HepG2 (cell line): ENCODE results near the gene ETF1. TPM values are rescaled to one million over a fixed set of nuclear protein-coding genes. Genes with fewer than 3 reads are reported as not detected.
A peak's percentile ranks its signal among the peaks of the same experiment; 100 is the strongest.

Experiments
- ARNT ChIP-seq: fragments of 450-650 bp; IDR thresholded peaks from 2 replicates; pipeline ENCODE4 v1.6.1; 2017
- ELF3 ChIP-seq: IDR thresholded peaks from 2 replicates; pipeline ENCODE4 v1.6.1; 2016; ENCODE audit warnings: missing genetic modification reagents, missing compliant biosample characterization
- FOXK2 ChIP-seq: fragments of 450-650 bp; IDR thresholded peaks from 2 replicates; pipeline ENCODE4 v1.6.1; 2016
- HMG20B ChIP-seq: conservative IDR thresholded peaks from 2 replicates; pipeline ENCODE4 v1.6.1; 2016; ENCODE audit warnings: missing genetic modification reagents, missing compliant biosample characterization
- HNF4G ChIP-seq, 2 experiments: sonication (generic) in 1 of 2; formaldehyde crosslinking in 1 of 2; IDR thresholded peaks; 2 replicates each; pipeline versions ENCODE4 v1.4.0 to v1.6.1; 2011 to 2020; ENCODE audit warnings: borderline replicate concordance in 2 of 2, low read depth in 2 of 2, mild to moderate bottlenecking in 2 of 2, low read length in 1 of 2, missing genetic modification reagents in 1 of 2, moderate library complexity in 1 of 2
- HNRNPUL1 ChIP-seq: fragments of 200-400 bp; formaldehyde crosslinking; IDR thresholded peaks from 2 replicates; pipeline ENCODE4 v1.6.1; 2017; ENCODE audit warnings: low read depth, mild to moderate bottlenecking, low read length, moderate library complexity
- HOXA9 ChIP-seq: sonication (generic); formaldehyde crosslinking; IDR thresholded peaks from 2 replicates; pipeline ENCODE4 v1.8.1; 2022; ENCODE audit warnings: missing genetic modification reagents, mild to moderate bottlenecking, moderate library complexity, borderline replicate concordance
- JUNB ChIP-seq: sonication (generic); formaldehyde crosslinking; IDR thresholded peaks from 2 replicates; pipeline ENCODE4 v1.8.0; 2022; ENCODE audit warnings: missing genetic modification reagents, mild to moderate bottlenecking, borderline replicate concordance
- KAT7 ChIP-seq: IDR thresholded peaks from 2 replicates; pipeline ENCODE4 v1.6.1; 2018; ENCODE audit warnings: borderline replicate concordance, missing compliant biosample characterization
- MED1 ChIP-seq: sonication (generic); formaldehyde crosslinking; IDR thresholded peaks from 2 replicates; pipeline ENCODE4 v1.4.0; 2020; ENCODE audit warnings: missing genetic modification reagents
- MIXL1 ChIP-seq: IDR thresholded peaks from 2 replicates; pipeline ENCODE4 v1.6.1; 2016
- MTF2 ChIP-seq: sonication (generic); formaldehyde crosslinking; IDR thresholded peaks from 2 replicates; pipeline ENCODE4 v1.5.0; 2020; ENCODE audit warnings: missing genetic modification reagents, borderline replicate concordance
- NFKB2 ChIP-seq: sonication (generic); formaldehyde crosslinking; IDR thresholded peaks from 2 replicates; pipeline ENCODE4 v1.4.0; 2020; ENCODE audit warnings: missing genetic modification reagents, borderline replicate concordance
- PHB2 ChIP-seq: fragments of 450-650 bp; IDR thresholded peaks from 2 replicates; pipeline ENCODE4 v1.6.1; 2018; ENCODE audit not compliant: partially characterized antibody
- RFXAP ChIP-seq: sonication (generic); formaldehyde crosslinking; IDR thresholded peaks from 2 replicates; pipeline ENCODE4 v1.4.0; 2020; ENCODE audit warnings: missing genetic modification reagents, borderline replicate concordance
- RNF2 ChIP-seq: fragments of 450-650 bp; conservative IDR thresholded peaks from 2 replicates; pipeline ENCODE4 v1.6.1; 2016; ENCODE audit warnings: low read depth
- TEAD3 ChIP-seq: optimal IDR thresholded peaks from 2 replicates; pipeline ENCODE3; 2016; ENCODE audit warnings: borderline replicate concordance
- ZNF577 ChIP-seq: sonication (generic); formaldehyde crosslinking; IDR thresholded peaks from 2 replicates; pipeline ENCODE4 v1.4.0; 2020; ENCODE audit warnings: mild to moderate bottlenecking, low read depth, missing genetic modification reagents, borderline replicate concordance
- ZNF652 ChIP-seq: IDR thresholded peaks from 2 replicates; pipeline ENCODE4 v1.6.1; 2016; ENCODE audit warnings: low read depth, borderline replicate concordance
- ZSCAN12 ChIP-seq: sonication (generic); formaldehyde crosslinking; IDR thresholded peaks from 2 replicates; pipeline ENCODE4 v1.9.0; 2021; ENCODE audit warnings: mild to moderate bottlenecking, missing genetic modification reagents
- polyA plus RNA-seq, 8 experiments: library from polyadenylated mRNA; depleted of rRNA in 3 of 8; stranded (reverse) in 7 of 8; unstranded in 1 of 8; fragments of >200 nt; fragmentation: Illumina TruSeq in 4 of 8; extraction: Trizol in 4 of 8; gene quantifications; 2 replicates each; pipeline versions ENCODE4 v1.2.1 to v1.2.3, GENCODE V29; 2011 to 2016; ENCODE audit warnings: low read depth in 4 of 8, missing spikeins in 1 of 8, mixed read lengths in 1 of 8; ENCODE audit not compliant: insufficient read depth in 1 of 8
- total RNA-seq, 5 experiments: library from RNA; depleted of rRNA; stranded (reverse); fragments of >200 nt; fragmentation: Illumina TruSeq; extraction: Trizol; gene quantifications; 2 replicates each; pipeline ENCODE4 v1.2.3, GENCODE V29; 2016; ENCODE audit warnings: low read depth in 1 of 5
- TF ChIP-seq, protein P1 (sequence below): sonication (generic); formaldehyde crosslinking; IDR thresholded peaks from 2 replicates; pipeline ENCODE4 v1.5.0; 2020; ENCODE audit warnings: missing genetic modification reagents, mild to moderate bottlenecking, borderline replicate concordance
- TF ChIP-seq, protein P2 (sequence below): IDR thresholded peaks from 2 replicates; pipeline ENCODE4 v1.6.1; 2018; ENCODE audit warnings: missing genetic modification reagents, mild to moderate bottlenecking, missing compliant biosample characterization
- TF ChIP-seq, protein P3 (sequence below): sonication (generic); formaldehyde crosslinking; IDR thresholded peaks from 2 replicates; pipeline ENCODE4 v1.4.0; 2020; ENCODE audit warnings: missing genetic modification reagents
- TF ChIP-seq, protein P4 (sequence below): sonication (generic); formaldehyde crosslinking; IDR thresholded peaks from 2 replicates; pipeline ENCODE4 v1.5.0; 2020; ENCODE audit warnings: mild to moderate bottlenecking, low read depth, missing genetic modification reagents, borderline replicate concordance
- TF ChIP-seq, protein P5 (sequence below): sonication (generic); formaldehyde crosslinking; IDR thresholded peaks from 2 replicates; pipeline ENCODE4 v1.8.0; 2022; ENCODE audit warnings: mild to moderate bottlenecking, missing genetic modification reagents, moderate library complexity

The ETF1 gene
- total and polyA plus RNA-seq, 2 of the 13 experiments (the other 11 are each of a cell fraction or from before 2014, with no cell fraction given) = 52.1 to 184 TPM

DNA sequence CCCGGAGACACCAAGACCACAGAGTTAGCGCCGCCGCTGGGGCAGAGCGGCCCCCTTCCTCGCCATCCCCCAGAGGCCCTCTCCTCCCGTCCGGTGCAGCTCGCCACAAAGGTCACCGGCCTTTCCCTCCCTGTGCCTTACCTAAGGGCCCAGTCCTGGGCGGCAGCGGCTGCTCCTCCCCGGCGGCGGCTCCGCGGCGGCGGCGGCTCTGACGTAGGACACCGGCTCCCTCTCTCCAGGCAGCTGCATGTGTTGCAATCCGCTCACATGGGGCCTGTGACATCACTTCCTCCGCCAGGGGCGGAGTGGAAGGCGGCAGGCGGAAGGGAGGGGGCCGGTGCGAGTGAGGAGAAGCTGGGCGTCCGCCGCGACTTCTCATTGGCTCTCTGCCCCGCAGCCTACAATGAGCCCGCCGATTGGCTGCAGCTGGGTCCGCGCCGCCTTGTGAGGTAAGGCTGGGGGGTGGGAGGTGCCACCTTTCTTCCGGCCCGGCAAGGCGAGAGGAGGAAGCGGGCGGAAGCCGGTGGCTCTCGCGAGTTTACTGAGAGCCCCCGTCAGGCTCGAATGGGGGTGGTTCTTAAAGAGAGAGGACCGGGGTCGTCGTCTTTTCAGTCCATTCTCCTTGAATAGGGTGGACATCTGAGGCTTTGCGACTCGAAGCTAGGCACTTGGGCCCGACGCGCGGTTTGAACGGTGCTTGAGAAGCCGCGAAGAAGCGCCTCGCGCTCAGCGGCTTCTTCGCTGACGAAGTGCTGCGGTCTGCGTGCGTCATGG is at the start of gene ETF1 (continued):
- TF ChIP-seq, protein P1, sequence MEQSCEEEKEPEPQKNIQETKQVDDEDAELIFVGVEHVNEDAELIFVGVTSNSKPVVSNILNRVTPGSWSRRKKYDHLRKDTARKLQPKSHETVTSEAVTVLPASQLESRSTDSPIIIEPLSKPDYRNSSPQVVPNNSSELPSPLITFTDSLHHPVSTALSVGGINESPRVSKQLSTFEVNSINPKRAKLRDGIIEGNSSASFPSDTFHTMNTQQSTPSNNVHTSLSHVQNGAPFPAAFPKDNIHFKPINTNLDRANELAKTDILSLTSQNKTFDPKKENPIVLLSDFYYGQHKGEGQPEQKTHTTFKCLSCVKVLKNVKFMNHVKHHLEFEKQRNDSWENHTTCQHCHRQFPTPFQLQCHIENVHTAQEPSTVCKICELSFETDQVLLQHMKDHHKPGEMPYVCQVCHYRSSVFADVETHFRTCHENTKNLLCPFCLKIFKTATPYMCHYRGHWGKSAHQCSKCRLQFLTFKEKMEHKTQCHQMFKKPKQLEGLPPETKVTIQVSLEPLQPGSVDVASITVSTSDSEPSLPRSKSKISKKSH (CRISPR knock-in tag) = peak; percentile 73
- TF ChIP-seq ZSCAN12 (0 out of 2 replicates have a peak, but pooled peaks have one; percentile 46), RNF2 (no peak), ARNT (no peak), MIXL1 (peak; percentile 54; the same call in 1 of the 2 replicates), HNF4G (IDR thresholded peaks at IDR 0.05; ENCODE audit: borderline replicate concordance, low read depth, low read length) (no peak), HNF4G (CRISPR knock-in tag; IDR thresholded peaks at IDR 0.05; ENCODE audit: borderline replicate concordance, low read depth) (0 out of 2 replicates have a peak, but pooled peaks have one; percentile 50), HOXA9 (CRISPR knock-in tag) (no peak; the same call in 1 of the 2 replicates), HNRNPUL1 (no peak), TEAD3 (CRISPR knock-in tag) (peak; percentile 11), JUNB (CRISPR knock-in tag) (no peak), ELF3 (peak; percentile 70; the same call in 1 of the 2 replicates), NFKB2 (CRISPR knock-in tag) (0 out of 2 replicates have a peak, but pooled peaks have one; percentile 62), ZNF577 (0 out of 2 replicates have a peak, but pooled peaks have one; percentile 72), MTF2 (CRISPR knock-in tag) (no peak), ZNF652 (no peak), RFXAP (CRISPR knock-in tag) (peak; percentile 49; the same call in 1 of the 2 replicates), FOXK2 (no peak), MED1 (CRISPR knock-in tag) (peak; percentile 51; the same call in 1 of the 2 replicates), HMG20B (CRISPR knock-in tag) (no peak), PHB2 (no peak), KAT7 (CRISPR knock-in tag) (peak; percentile 88; the same call in 1 of the 2 replicates)
- TF ChIP-seq, protein P2, sequence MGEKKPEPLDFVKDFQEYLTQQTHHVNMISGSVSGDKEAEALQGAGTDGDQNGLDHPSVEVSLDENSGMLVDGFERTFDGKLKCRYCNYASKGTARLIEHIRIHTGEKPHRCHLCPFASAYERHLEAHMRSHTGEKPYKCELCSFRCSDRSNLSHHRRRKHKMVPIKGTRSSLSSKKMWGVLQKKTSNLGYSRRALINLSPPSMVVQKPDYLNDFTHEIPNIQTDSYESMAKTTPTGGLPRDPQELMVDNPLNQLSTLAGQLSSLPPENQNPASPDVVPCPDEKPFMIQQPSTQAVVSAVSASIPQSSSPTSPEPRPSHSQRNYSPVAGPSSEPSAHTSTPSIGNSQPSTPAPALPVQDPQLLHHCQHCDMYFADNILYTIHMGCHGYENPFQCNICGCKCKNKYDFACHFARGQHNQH (CRISPR knock-in tag) = peak; percentile 35
- TF ChIP-seq, protein P3, sequence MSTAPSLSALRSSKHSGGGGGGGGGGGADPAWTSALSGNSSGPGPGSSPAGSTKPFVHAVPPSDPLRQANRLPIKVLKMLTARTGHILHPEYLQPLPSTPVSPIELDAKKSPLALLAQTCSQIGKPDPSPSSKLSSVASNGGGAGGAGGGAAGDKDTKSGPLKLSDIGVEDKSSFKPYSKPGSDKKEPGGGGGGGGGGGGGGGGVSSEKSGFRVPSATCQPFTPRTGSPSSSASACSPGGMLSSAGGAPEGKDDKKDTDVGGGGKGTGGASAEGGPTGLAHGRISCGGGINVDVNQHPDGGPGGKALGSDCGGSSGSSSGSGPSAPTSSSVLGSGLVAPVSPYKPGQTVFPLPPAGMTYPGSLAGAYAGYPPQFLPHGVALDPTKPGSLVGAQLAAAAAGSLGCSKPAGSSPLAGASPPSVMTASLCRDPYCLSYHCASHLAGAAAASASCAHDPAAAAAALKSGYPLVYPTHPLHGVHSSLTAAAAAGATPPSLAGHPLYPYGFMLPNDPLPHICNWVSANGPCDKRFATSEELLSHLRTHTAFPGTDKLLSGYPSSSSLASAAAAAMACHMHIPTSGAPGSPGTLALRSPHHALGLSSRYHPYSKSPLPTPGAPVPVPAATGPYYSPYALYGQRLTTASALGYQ (CRISPR knock-in tag) = 0 out of 2 replicates have a peak, but pooled peaks have one; percentile 48
- TF ChIP-seq, protein P4, sequence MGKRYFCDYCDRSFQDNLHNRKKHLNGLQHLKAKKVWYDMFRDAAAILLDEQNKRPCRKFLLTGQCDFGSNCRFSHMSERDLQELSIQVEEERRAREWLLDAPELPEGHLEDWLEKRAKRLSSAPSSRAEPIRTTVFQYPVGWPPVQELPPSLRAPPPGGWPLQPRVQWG (CRISPR knock-in tag) = no peak
- TF ChIP-seq, protein P5, sequence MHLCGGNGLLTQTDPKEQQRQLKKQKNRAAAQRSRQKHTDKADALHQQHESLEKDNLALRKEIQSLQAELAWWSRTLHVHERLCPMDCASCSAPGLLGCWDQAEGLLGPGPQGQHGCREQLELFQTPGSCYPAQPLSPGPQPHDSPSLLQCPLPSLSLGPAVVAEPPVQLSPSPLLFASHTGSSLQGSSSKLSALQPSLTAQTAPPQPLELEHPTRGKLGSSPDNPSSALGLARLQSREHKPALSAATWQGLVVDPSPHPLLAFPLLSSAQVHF = peak; percentile 63; the same call in 1 of the 2 replicates
